ENCODE results near the gene REPIN1. TPM values are rescaled to one million over a fixed set of nuclear protein-coding genes. Genes with fewer than 3 reads are reported as not detected.

The REPIN1 gene
- total RNA-seq, 1 experiment from 2014 or later, result 124 TPM

DNA sequence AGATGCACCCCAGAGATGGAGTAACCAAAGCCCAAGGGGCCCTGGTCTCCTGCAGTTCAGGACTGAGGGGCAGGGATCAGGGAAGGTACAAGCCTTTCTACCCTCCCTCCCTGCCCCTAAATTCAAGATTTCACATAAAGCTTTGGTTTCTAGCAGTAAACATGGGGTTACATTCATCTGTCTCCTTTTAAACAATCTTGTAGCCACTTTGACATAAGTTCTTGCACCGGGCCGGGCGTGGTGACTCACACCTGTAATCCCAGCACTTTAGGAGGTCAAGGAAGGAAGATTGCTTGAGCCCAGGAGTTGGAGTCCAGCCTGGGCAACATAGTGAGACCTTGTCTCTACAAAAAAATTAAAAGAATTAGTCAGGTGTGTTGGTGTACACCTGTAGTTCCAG is 41.3 kb upstream of the REPIN1 start:
- Histone ChIP-seq H3K4me1 (ENCODE audit: insufficient read depth, low read length) (peaks cover 16% of the 10 kb centered on the region), H3K27ac (ENCODE audit: low read length) (no peak overlapping the region), H2AFZ (ENCODE audit: low read length) (no peak overlapping the region), H3K9me2 (replicated peaks; ENCODE audit: low read length) (no peaks in the 10 kb centered on the region), H3K36me3 (ENCODE audit: low read depth, low read length) (no peaks in the 10 kb centered on the region), H4K20me1 (ENCODE audit: low read length) (no peaks in the 10 kb centered on the region), H3K9ac (ENCODE audit: low read length) (no peak overlapping the region), H3K4me3 (ENCODE audit: low read length) (no peak overlapping the region), H3K9me3 (ENCODE audit: low read length) (no peaks in the 10 kb centered on the region), H3K4me2 (ENCODE audit: low read length) (no peak overlapping the region), H3F3A (ENCODE audit: low read length, unreplicated experiment) (no peaks in the 10 kb centered on the region), H3K79me2 (ENCODE audit: low read length) (peaks cover 7% of the 10 kb centered on the region), H3K27me3 (ENCODE audit: low read length) (no peaks in the 10 kb centered on the region)
- intact Hi-C loops (cut with micrococcal nuclease), result no loop called here
- CTCF ChIA-PET, result no interaction called here
- ATAC-seq, result no peak
- BruUV-seq (replicated peaks), result no TSS peak
- DNase-seq, result no peak
- POLR2A ChIA-PET (ENCODE audit: unreplicated experiment), result no interaction called here
- TF ChIP-seq EZH2phosphoT487 (IDR thresholded peaks at IDR 0.05; ENCODE audit: borderline replicate concordance, low read length), result no peak
- TF ChIP-seq, protein P1, sequence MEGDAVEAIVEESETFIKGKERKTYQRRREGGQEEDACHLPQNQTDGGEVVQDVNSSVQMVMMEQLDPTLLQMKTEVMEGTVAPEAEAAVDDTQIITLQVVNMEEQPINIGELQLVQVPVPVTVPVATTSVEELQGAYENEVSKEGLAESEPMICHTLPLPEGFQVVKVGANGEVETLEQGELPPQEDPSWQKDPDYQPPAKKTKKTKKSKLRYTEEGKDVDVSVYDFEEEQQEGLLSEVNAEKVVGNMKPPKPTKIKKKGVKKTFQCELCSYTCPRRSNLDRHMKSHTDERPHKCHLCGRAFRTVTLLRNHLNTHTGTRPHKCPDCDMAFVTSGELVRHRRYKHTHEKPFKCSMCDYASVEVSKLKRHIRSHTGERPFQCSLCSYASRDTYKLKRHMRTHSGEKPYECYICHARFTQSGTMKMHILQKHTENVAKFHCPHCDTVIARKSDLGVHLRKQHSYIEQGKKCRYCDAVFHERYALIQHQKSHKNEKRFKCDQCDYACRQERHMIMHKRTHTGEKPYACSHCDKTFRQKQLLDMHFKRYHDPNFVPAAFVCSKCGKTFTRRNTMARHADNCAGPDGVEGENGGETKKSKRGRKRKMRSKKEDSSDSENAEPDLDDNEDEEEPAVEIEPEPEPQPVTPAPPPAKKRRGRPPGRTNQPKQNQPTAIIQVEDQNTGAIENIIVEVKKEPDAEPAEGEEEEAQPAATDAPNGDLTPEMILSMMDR (conservative IDR thresholded peaks at IDR 0.05; ENCODE audit: low read depth, low read length), result no peak
- no peak for TF ChIP-seq EZH2 (IDR thresholded peaks at IDR 0.05; ENCODE audit: low read length, unreplicated experiment)

DNA sequence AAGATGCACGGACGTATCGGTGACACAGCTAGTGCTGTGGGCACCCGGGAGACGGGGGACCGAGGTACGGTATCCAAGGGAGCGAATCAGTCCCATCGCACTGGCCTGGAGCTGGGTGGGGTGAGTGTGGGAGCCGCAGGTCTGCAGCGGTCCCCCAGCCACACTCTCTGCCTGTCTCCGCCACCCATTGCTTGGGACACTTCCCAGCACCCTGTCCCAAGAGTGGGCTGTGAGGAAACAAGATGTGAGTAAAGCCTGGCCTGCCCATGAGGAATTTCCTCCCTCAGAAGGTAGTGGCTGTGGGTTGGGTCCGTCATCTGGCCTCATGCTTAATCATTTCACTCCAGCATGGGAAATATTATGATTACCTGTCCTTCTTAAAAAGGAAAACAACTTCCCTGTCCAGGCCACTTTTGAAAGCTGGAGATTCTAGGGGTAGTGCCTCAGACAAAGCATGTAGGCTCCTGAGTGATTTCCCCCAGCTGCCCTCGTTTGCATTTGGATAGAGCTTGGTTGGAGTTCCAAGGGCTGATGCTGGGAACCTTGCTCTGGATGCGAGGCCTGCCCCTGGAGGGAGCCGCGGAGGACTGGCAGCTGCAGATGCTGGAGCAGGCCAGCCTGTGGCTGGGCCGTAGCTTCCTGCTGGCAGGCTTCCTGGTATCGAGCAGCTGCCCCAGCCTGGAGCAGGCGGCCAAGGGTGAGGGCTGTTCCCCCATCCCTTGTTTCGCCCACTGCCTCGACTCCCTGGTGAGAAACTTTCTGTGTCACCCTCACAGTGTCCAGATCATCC is 39.1 kb upstream of the REPIN1 start:
- no TSS peak for BruUV-seq (replicated peaks)
- H3K36me3 ChIP-seq (ENCODE audit: low read depth, low read length), result no peaks in the 10 kb centered on the region
- peaks cover under 1% of the 10 kb centered on the region; the same call in 1 of the 2 replicates for H3K4me1 ChIP-seq (ENCODE audit: insufficient read depth, low read length)
- no peaks in the 10 kb centered on the region for H3K9me2 ChIP-seq (replicated peaks; ENCODE audit: low read length)
- intact Hi-C loops (cut with micrococcal nuclease), result no loop called here
- TF ChIP-seq EZH2phosphoT487 (IDR thresholded peaks at IDR 0.05; ENCODE audit: borderline replicate concordance, low read length) (no peak), EZH2 (IDR thresholded peaks at IDR 0.05; ENCODE audit: low read length, unreplicated experiment) (no peak)
- TF ChIP-seq, protein P1 (conservative IDR thresholded peaks at IDR 0.05; ENCODE audit: low read depth, low read length), result no peak
- CTCF ChIA-PET, result no interaction called here
- no peak overlapping the region for H3K9ac ChIP-seq (ENCODE audit: low read length)
- no peaks in the 10 kb centered on the region for H3K27me3 ChIP-seq (ENCODE audit: low read length)
- no peaks in the 10 kb centered on the region for H4K20me1 ChIP-seq (ENCODE audit: low read length)
- ATAC-seq (no peak), DNase-seq (no peak)
- H3K4me3 ChIP-seq (ENCODE audit: low read length), result no peak overlapping the region
- no peaks in the 10 kb centered on the region for H3K9me3 ChIP-seq (ENCODE audit: low read length)
- POLR2A ChIA-PET (ENCODE audit: unreplicated experiment), result no interaction called here
- H3F3A ChIP-seq (ENCODE audit: low read length, unreplicated experiment), result no peaks in the 10 kb centered on the region
- no peak overlapping the region for H3K27ac ChIP-seq (ENCODE audit: low read length)
- no peak overlapping the region for H3K4me2 ChIP-seq (ENCODE audit: low read length)
- H3K79me2 ChIP-seq (ENCODE audit: low read length), result no peaks in the 10 kb centered on the region
- H2AFZ ChIP-seq (ENCODE audit: low read length), result no peak overlapping the region

DNA sequence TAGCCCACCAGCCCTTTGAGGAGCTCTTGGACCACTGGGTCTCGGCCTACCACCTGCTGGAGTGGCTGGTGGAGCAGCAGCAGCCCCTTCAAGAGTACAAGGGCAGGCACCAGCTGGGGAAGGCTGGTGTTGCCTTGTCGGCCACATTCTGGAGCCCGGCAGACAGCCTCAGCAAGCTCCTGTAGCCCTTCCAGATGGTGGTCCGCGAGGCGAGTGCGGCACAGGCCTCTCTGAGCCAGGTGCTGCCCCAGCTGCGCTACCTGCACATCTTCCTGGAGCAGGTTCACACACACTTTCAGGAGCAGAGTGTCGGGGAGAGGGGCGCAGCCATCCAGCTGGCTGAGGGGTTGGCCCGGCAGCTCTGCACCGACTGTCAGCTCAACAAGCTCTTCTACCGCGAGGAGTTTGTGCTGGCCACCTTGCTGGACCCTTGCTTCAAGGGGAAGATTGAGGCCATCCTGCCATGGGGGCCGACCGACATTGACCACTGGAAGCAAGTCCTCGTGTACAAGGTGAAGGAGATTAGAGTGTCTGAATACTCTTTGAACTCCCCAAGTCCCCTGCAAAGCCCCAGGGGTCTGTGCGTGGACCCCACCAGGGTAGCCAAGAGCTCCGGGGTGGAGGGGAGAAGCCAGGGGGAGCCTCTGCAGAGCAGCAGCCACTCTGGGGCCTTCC is 38.3 kb upstream of the REPIN1 start:
- no peaks in the 10 kb centered on the region for H3K36me3 ChIP-seq (ENCODE audit: low read depth, low read length)
- ATAC-seq, result no peak
- no peaks in the 10 kb centered on the region for H4K20me1 ChIP-seq (ENCODE audit: low read length)
- DNase-seq, result no peak
- CTCF ChIA-PET, result no interaction called here
- H3F3A ChIP-seq (ENCODE audit: low read length, unreplicated experiment), result no peaks in the 10 kb centered on the region
- H2AFZ ChIP-seq (ENCODE audit: low read length), result no peak overlapping the region
- H3K9ac ChIP-seq (ENCODE audit: low read length), result no peak overlapping the region
- no peak overlapping the region for H3K27ac ChIP-seq (ENCODE audit: low read length)
- TF ChIP-seq, protein P1 (conservative IDR thresholded peaks at IDR 0.05; ENCODE audit: low read depth, low read length), result no peak
- no peak for TF ChIP-seq EZH2phosphoT487 (IDR thresholded peaks at IDR 0.05; ENCODE audit: borderline replicate concordance, low read length)
- no peak for TF ChIP-seq EZH2 (IDR thresholded peaks at IDR 0.05; ENCODE audit: low read length, unreplicated experiment)
- no peaks in the 10 kb centered on the region for H3K79me2 ChIP-seq (ENCODE audit: low read length)
- BruUV-seq (replicated peaks), result no TSS peak
- intact Hi-C loops (cut with micrococcal nuclease), result no loop called here
- no peaks in the 10 kb centered on the region for H3K4me1 ChIP-seq (ENCODE audit: insufficient read depth, low read length)
- POLR2A ChIA-PET (ENCODE audit: unreplicated experiment), result no interaction called here
- no peaks in the 10 kb centered on the region for H3K9me2 ChIP-seq (replicated peaks; ENCODE audit: low read length)
- H3K4me3 ChIP-seq (ENCODE audit: low read length), result no peak overlapping the region
- no peak overlapping the region for H3K4me2 ChIP-seq (ENCODE audit: low read length)
- H3K9me3 ChIP-seq (ENCODE audit: low read length), result no peaks in the 10 kb centered on the region
- H3K27me3 ChIP-seq (ENCODE audit: low read length), result no peaks in the 10 kb centered on the region
